AG09309 (cell line): ENCODE results near the gene TTLL11.

Experiments used
- DNase-seq: peaks from one replicate; pipeline ENCODE4 v3.0.0-alpha.2; 2010; ENCODE audit warnings: low read depth
- H3K4me3 ChIP-seq: 2 replicates; pipeline ENCODE4 v1.5.1; 2011; ENCODE audit warnings: mild to moderate bottlenecking, low read depth, low read length, moderate library complexity; ENCODE audit not compliant: control insufficient read depth
- TF ChIP-seq, protein P1 (sequence below): IDR thresholded peaks from 2 replicates; pipeline ENCODE4 v1.5.1; 2011; ENCODE audit warnings: mild to moderate bottlenecking, low read depth, low read length, inconsistent platforms; ENCODE audit not compliant: insufficient read depth, control insufficient read depth; ENCODE audit errors: missing control alignments

Gene TTLL11

GRCh38 chr9:121790841-121791240 is 302.3 kb downstream of the TTLL11 start:
- TF ChIP-seq, protein P1, sequence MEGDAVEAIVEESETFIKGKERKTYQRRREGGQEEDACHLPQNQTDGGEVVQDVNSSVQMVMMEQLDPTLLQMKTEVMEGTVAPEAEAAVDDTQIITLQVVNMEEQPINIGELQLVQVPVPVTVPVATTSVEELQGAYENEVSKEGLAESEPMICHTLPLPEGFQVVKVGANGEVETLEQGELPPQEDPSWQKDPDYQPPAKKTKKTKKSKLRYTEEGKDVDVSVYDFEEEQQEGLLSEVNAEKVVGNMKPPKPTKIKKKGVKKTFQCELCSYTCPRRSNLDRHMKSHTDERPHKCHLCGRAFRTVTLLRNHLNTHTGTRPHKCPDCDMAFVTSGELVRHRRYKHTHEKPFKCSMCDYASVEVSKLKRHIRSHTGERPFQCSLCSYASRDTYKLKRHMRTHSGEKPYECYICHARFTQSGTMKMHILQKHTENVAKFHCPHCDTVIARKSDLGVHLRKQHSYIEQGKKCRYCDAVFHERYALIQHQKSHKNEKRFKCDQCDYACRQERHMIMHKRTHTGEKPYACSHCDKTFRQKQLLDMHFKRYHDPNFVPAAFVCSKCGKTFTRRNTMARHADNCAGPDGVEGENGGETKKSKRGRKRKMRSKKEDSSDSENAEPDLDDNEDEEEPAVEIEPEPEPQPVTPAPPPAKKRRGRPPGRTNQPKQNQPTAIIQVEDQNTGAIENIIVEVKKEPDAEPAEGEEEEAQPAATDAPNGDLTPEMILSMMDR = no peak
- no peak for DNase-seq
- H3K4me3 ChIP-seq = no peak overlapping the region

DNA sequence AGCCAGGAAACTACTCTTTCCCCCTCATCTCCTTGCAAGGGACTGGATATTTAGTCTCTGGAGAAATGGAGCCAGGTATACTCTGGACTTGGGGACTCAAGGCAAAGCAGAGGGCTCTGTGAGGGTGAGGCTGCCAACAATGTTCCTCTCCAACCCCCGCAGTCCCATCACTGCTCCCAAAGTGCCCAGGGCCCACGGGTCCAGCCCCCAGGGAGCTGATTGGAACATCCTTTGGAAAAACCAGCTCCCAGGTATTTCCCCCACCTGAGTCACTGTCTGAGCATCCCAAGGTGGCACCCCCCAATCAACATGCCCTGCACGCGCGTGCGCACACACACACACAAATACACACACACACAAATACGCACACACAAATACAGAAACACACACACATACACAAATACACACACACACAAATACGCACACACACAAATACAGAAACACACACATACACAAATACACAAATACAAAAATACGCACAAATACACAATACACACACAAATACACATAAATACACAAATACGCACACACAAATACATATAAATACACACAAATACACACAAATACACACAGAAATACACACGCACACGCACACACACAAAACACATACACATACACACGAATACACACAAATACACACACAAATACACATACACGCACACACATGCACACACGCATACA is 304.3 kb downstream of the TTLL11 start:
- TF ChIP-seq, protein P1 = no peak
- DNase-seq = no peak
- H3K4me3 ChIP-seq = no peak overlapping the region

DNA sequence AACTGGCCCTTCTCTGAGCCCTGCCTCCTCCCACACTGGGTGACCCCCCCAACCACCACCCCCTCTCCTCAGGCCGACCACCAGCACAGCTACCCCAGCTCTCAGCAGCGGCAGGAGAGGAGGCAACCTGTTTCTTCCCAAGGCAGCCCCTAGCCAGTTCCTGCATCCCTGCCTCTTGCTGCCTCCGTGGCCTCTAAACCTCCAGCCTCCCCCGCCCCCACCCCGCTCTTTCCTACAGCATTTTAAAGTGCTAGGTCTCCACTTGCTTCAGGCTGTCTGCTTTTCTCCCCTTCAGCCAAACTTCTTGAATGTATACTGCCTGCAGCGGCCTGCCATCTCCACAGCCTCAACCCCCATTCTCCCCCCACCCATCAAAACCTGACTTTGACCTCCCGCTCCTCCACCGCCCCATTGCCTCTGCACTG is 306.1 kb downstream of the TTLL11 start:
- DNase-seq = no peak
- no peak overlapping the region for H3K4me3 ChIP-seq
- TF ChIP-seq, protein P1 = no peak

DNA sequence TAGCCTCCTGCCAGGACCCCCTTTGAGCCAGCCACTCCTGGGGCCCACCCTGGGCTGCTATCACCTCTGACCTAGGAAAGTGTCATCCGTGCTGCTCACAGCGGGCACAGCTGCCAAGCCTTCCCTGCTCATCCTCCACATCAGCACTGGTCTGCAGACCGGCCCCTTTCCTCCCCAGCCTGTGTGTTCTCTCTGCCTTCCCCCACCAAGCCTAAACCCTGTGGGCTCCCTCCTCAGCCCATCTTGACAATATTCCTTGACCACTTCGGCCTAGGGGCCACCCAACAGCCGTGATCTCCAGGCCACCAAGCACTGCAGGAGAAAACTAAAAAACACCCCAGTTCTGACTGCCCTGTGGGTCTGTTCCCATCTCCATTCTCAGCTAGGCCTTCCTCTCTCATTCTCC is 306.6 kb downstream of the TTLL11 start:
- TF ChIP-seq, protein P1 = no peak

GRCh38 chr9:121785673-121786542 is 307.2 kb downstream of the TTLL11 start:
- DNase-seq = no peak
- TF ChIP-seq, protein P1 = no peak
- H3K4me3 ChIP-seq = no peak overlapping the region

More for the DNA sequence above, 306.6 kb downstream of the TTLL11 start:
- H3K4me3 ChIP-seq = no peak overlapping the region
- no peak for DNase-seq

GRCh38 chr9:121784731-121785411 is 308.2 kb downstream of the TTLL11 start:
- no peak overlapping the region for H3K4me3 ChIP-seq
- TF ChIP-seq, protein P1 = no peak
- no peak for DNase-seq
